BE2C (cell line): ENCODE data around the gene MORF4L2. TPM values are rescaled to one million over a fixed set of nuclear protein-coding genes. Genes with fewer than 3 reads are reported as not detected.

Experiments
- DNase-seq: peaks from one replicate; pipeline ENCODE4 v3.0.0-alpha.2; 2020
- H3K27me3 ChIP-seq: fragments of 250-450 bp; sonication (Bioruptor Pico); 2 replicates; pipeline ENCODE4 v1.5.1; 2020; ENCODE audit warnings: mild to moderate bottlenecking
- H3K36me3 ChIP-seq: fragments of 250-450 bp; sonication (Bioruptor Pico); 2 replicates; pipeline ENCODE4 v1.5.1; 2020; ENCODE audit warnings: mild to moderate bottlenecking
- H3K4me1 ChIP-seq: fragments of 250-450 bp; sonication (Bioruptor Pico); 2 replicates; pipeline ENCODE4 v1.5.1; 2020
- H3K4me3 ChIP-seq: 2 replicates; pipeline ENCODE4 v1.5.1; 2011; ENCODE audit warnings: low read depth, low read length
- H3K9me3 ChIP-seq: fragments of 250-450 bp; sonication (Bioruptor Pico); 2 replicates; pipeline ENCODE4 v1.5.1; 2020
- CTCF ChIP-seq: IDR thresholded peaks from 2 replicates; pipeline ENCODE4 v1.5.1; 2012; ENCODE audit warnings: mild to moderate bottlenecking, low read depth, low read length
- polyA plus RNA-seq: library from polyadenylated mRNA; unstranded; fragments of >200 nt; gene quantifications from one replicate; pipeline ENCODE4 v1.2.1, GENCODE V29; 2012; ENCODE audit warnings: low read depth, missing spikeins; ENCODE audit not compliant: insufficient read length, insufficient read depth

MORF4L2 gene
- 165 TPM for polyA plus RNA-seq

GRCh38 chrX:103686199-103687072 lies at the start of gene MORF4L2:
TSS of gene MORF4L2 (minus strand) at chrX:103686699. CDS start at chrX:103677027, 9,672 bp downstream.
- Histone ChIP-seq H3K36me3 (peaks cover 31% of the 10 kb centered on the region), H3K27me3 (no peaks in the 10 kb centered on the region), H3K4me1 (no peaks in the 10 kb centered on the region), H3K4me3 (peak within 1 kb of the TSS; percentile 96), H3K9me3 (no peaks in the 10 kb centered on the region)
- peak; percentile 87 for DNase-seq
- no peak for TF ChIP-seq CTCF

GRCh38 chrX:103734125-103734760 lies 47.7 kb upstream of the MORF4L2 start:
- peaks cover 13% of the 10 kb centered on the region for H3K4me1 ChIP-seq
- no peaks in the 10 kb centered on the region for H3K27me3 ChIP-seq
- DNase-seq = peak; percentile 9

GRCh38 chrX:103733017-103733416 lies 46.5 kb upstream of the MORF4L2 start:
- Histone ChIP-seq H3K4me3 (no peak overlapping the region), H3K9me3 (no peaks in the 10 kb centered on the region), H3K36me3 (no peaks in the 10 kb centered on the region), H3K27me3 (no peaks in the 10 kb centered on the region), H3K4me1 (peaks cover 13% of the 10 kb centered on the region)
- DNase-seq = peak; percentile 12
- no peak for TF ChIP-seq CTCF

More at GRCh38 chrX:103734125-103734760, 47.7 kb upstream of the MORF4L2 start:
- TF ChIP-seq CTCF = no peak
- no peak overlapping the region for H3K4me3 ChIP-seq
- no peaks in the 10 kb centered on the region for H3K9me3 ChIP-seq
- no peaks in the 10 kb centered on the region for H3K36me3 ChIP-seq

- peak; percentile 50 for DNase-seq
- Histone ChIP-seq H3K4me1 (peaks cover 13% of the 10 kb centered on the region), H3K9me3 (no peaks in the 10 kb centered on the region), H3K27me3 (no peaks in the 10 kb centered on the region), H3K36me3 (no peaks in the 10 kb centered on the region), H3K4me3 (no peak overlapping the region)
- TF ChIP-seq CTCF = no peak
These were observed 44.4 kb upstream of the MORF4L2 start for GRCh38 chrX:103730796-103731493.

GRCh38 chrX:103730147-103730795 lies 43.8 kb upstream of the MORF4L2 start:
- Histone ChIP-seq H3K36me3 (no peaks in the 10 kb centered on the region), H3K4me1 (peaks cover 13% of the 10 kb centered on the region), H3K9me3 (no peaks in the 10 kb centered on the region), H3K27me3 (no peaks in the 10 kb centered on the region), H3K4me3 (no peak overlapping the region)
- no peak for TF ChIP-seq CTCF
- DNase-seq = no peak
